Endodermal cell (in vitro differentiated cells): ENCODE data around the gene PIK3R2. TPM values are rescaled to one million over a fixed set of nuclear protein-coding genes. Genes with fewer than 3 reads are reported as not detected.

Experiments used
- DNase-seq: peaks from one replicate; pipeline ENCODE4 v3.0.0-alpha.2; 2017
- H3K27ac ChIP-seq: 2 replicates; pipeline ENCODE4 v1.5.1; 2013; ENCODE audit warnings: mild to moderate bottlenecking, low read depth, low read length, moderate library complexity
- H3K27me3 ChIP-seq: 2 replicates; pipeline ENCODE4 v1.6.1; 2013; ENCODE audit warnings: mild to moderate bottlenecking, low read length, moderate library complexity; ENCODE audit not compliant: insufficient read depth, control insufficient read depth, poor library complexity, severe bottlenecking
- H3K36me3 ChIP-seq: 2 replicates; pipeline ENCODE4 v1.7.0; 2013; ENCODE audit warnings: mild to moderate bottlenecking, low read length, moderate library complexity; ENCODE audit not compliant: control insufficient read depth, insufficient read depth
- H3K4me1 ChIP-seq: one replicate; pipeline ENCODE4 v1.7.0; 2013; ENCODE audit warnings: low read length; ENCODE audit not compliant: control insufficient read depth, insufficient read depth
- H3K4me3 ChIP-seq: 2 replicates; pipeline ENCODE4 v1.5.1; 2013; ENCODE audit warnings: mild to moderate bottlenecking, low read length, moderate library complexity
- H3K9ac ChIP-seq: 2 replicates; pipeline ENCODE4 v1.6.1; 2013; ENCODE audit warnings: mild to moderate bottlenecking, low read length, moderate library complexity; ENCODE audit not compliant: poor library complexity, severe bottlenecking; ENCODE audit errors: extremely low read depth
- H3K9me3 ChIP-seq: 2 replicates; pipeline ENCODE4 v1.6.1; 2013; ENCODE audit warnings: mild to moderate bottlenecking, low read length, moderate library complexity; ENCODE audit not compliant: control insufficient read depth
- H3K27ac Mint-ChIP-seq: 2 replicates; pipeline ENCODE4 v1.8.0; 2020; ENCODE audit warnings: mixed read lengths
- H3K27me3 Mint-ChIP-seq: 2 replicates; pipeline ENCODE4 v1.8.0; 2021; ENCODE audit warnings: mild to moderate bottlenecking, mixed read lengths; ENCODE audit not compliant: insufficient read depth
- H3K36me3 Mint-ChIP-seq: 2 replicates; pipeline ENCODE4 v1.8.0; 2020; ENCODE audit warnings: low read depth, mixed read lengths
- H3K4me1 Mint-ChIP-seq: 2 replicates; pipeline ENCODE4 v1.8.0; 2020; ENCODE audit warnings: mixed read lengths
- H3K4me3 Mint-ChIP-seq: 2 replicates; pipeline ENCODE4 v1.8.0; 2020; ENCODE audit warnings: mild to moderate bottlenecking, moderate library complexity, mixed read lengths
- H3K9me3 Mint-ChIP-seq: 2 replicates; pipeline ENCODE4 v1.8.0; 2020; ENCODE audit warnings: mild to moderate bottlenecking, mixed read lengths
- WGBS, 2 experiments: methylation state at CpG; one replicate each; pipeline versions ENCODE4 v1.1.5 to v1.1.7; 2013; ENCODE audit warnings: missing lambda C conversion rate in 2 of 2, mixed read lengths in 1 of 2; ENCODE audit not compliant: insufficient coverage in 1 of 2, insufficient read length in 1 of 2; 5-methylcytosine and 5-hydroxymethylcytosine counted together
- total RNA-seq, 2 donors: library from RNA; stranded (reverse); fragmentation: NEBNext Ultra II Directional in 1 of 2; extraction: Animal tissue kit (Norgen Biotek cat#: 25700) in 1 of 2; gene quantifications; 2 replicates in 1 of 2; 3 replicates in 1 of 2; pipeline ENCODE4 v1.2.1, GENCODE V29; 2021
- TF ChIP-seq, protein P1 (sequence below): fragments of 200-600 bp; sonication (generic); conservative IDR thresholded peaks from 2 replicates; pipeline ENCODE4 v1.5.0; 2021; ENCODE audit warnings: antibody characterized with exemption, mild to moderate bottlenecking

PIK3R2 gene
- total RNA-seq, 2 donors from 2014 or later = 52.9 to 58.8 TPM

GRCh38 chr19:18218600-18218999, 65.6 kb downstream of the PIK3R2 start:
- Histone ChIP-seq H3K36me3 (no peaks in the 10 kb centered on the region), H3K9me3 (no peaks in the 10 kb centered on the region), H3K4me3 (no peak overlapping the region), H3K9ac (no peak overlapping the region), H3K27ac (no peak overlapping the region), H3K27me3 (peaks cover 9% of the 10 kb centered on the region), H3K4me1 (no peaks in the 10 kb centered on the region)
- Mint-ChIP-seq H3K9me3 (no peaks in the 10 kb centered on the region), H3K36me3 (no peaks in the 10 kb centered on the region), H3K4me1 (peaks cover 3% of the 10 kb centered on the region), H3K27ac (no peak overlapping the region), H3K4me3 (no peak overlapping the region), H3K27me3 (peaks cover 14% of the 10 kb centered on the region)
- 67% methylated on average over 3 of the region's 3 CpGs; no CpG with 5 or more reads in 1 of the 2 experiments for WGBS, 2 experiments
- TF ChIP-seq, protein P1, sequence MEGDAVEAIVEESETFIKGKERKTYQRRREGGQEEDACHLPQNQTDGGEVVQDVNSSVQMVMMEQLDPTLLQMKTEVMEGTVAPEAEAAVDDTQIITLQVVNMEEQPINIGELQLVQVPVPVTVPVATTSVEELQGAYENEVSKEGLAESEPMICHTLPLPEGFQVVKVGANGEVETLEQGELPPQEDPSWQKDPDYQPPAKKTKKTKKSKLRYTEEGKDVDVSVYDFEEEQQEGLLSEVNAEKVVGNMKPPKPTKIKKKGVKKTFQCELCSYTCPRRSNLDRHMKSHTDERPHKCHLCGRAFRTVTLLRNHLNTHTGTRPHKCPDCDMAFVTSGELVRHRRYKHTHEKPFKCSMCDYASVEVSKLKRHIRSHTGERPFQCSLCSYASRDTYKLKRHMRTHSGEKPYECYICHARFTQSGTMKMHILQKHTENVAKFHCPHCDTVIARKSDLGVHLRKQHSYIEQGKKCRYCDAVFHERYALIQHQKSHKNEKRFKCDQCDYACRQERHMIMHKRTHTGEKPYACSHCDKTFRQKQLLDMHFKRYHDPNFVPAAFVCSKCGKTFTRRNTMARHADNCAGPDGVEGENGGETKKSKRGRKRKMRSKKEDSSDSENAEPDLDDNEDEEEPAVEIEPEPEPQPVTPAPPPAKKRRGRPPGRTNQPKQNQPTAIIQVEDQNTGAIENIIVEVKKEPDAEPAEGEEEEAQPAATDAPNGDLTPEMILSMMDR = no peak
- DNase-seq = no peak

Other genes starting within 250 kb of the PIK3R2 start
- 100 to 1,000 TPM; 129 to 143 TPM for gene CCDC124, start 220.1 kb upstream of the PIK3R2 start, total RNA-seq
- gene KCNN1, start 186.1 kb upstream of the PIK3R2 start, total RNA-seq = 1 to 10 TPM; 5.8 to 8.2 TPM
- gene ARRDC2, start 145.0 kb upstream of the PIK3R2 start, total RNA-seq = 1 to 10 TPM; 6.8 to 7.0 TPM
- not detected for gene IL12RB1, start 66.2 kb upstream of the PIK3R2 start, total RNA-seq
- gene MAST3, start 55.4 kb upstream of the PIK3R2 start, total RNA-seq = 10 to 100 TPM; 13.0 to 15.1 TPM
- gene IFI30, start 20.6 kb downstream of the PIK3R2 start, total RNA-seq = 10 to 100 TPM; 10.6 to 11.0 TPM
- gene MPV17L2, start 40.1 kb downstream of the PIK3R2 start, total RNA-seq = 10 to 100 TPM; 20.9 to 21.8 TPM
- gene RAB3A, start 50.9 kb downstream of the PIK3R2 start, total RNA-seq = 1 to 10 TPM; 3.6 to 3.9 TPM
- gene PDE4C, start 73.3 kb downstream of the PIK3R2 start, total RNA-seq = 1 to 10 TPM; 1.1 to 2.4 TPM
- 1 to 10 TPM; 2.4 to 3.3 TPM for gene IQCN, start 121.3 kb downstream of the PIK3R2 start, total RNA-seq
- gene JUND, start 128.5 kb downstream of the PIK3R2 start, total RNA-seq = 100 to 1,000 TPM; 112 to 148 TPM
- gene LSM4, start 169.9 kb downstream of the PIK3R2 start, total RNA-seq = 100 to 1,000 TPM; 252 to 276 TPM
- 1 to 10 TPM; 7.7 to 9.0 TPM for gene PGPEP1, start 187.4 kb downstream of the PIK3R2 start, total RNA-seq
- 1 to 10 TPM in 1 of 2 donors, under 1 TPM in 1; 0.90 to 2.2 TPM for gene GDF15, start 233.0 kb downstream of the PIK3R2 start, total RNA-seq
- not detected for gene LRRC25, start 244.5 kb downstream of the PIK3R2 start, total RNA-seq